ENCODE data around the gene PBX3.

Gene PBX3

GRCh38 chr9:125826850-125827249 lies 79.7 kb downstream of the PBX3 start:
- DNase-seq: no peak

GRCh38 chr9:125829743-125830142 lies 82.6 kb downstream of the PBX3 start:
- no peak for DNase-seq

GRCh38 chr9:125831054-125831453 lies 83.9 kb downstream of the PBX3 start:
- DNase-seq: no peak

GRCh38 chr9:125831616-125832015 lies 84.4 kb downstream of the PBX3 start:
- DNase-seq: no peak

GRCh38 chr9:125835655-125836054 lies 88.5 kb downstream of the PBX3 start:
- DNase-seq: no peak

GRCh38 chr9:125839317-125839716 lies 92.1 kb downstream of the PBX3 start:
- DNase-seq: no peak

- DNase-seq: no peak
Observed at GRCh38 chr9:125841444-125841843, 94.3 kb downstream of the PBX3 start.

- DNase-seq: no peak
Observed at GRCh38 chr9:125842242-125842641, 95.1 kb downstream of the PBX3 start.

- no peak for DNase-seq
Observed at GRCh38 chr9:125843646-125844045, 96.5 kb downstream of the PBX3 start.

GRCh38 chr9:125844611-125845010 lies 97.4 kb downstream of the PBX3 start:
- DNase-seq: no peak

- no peak for DNase-seq
Observed at GRCh38 chr9:125845271-125845808, 98.2 kb downstream of the PBX3 start.

GRCh38 chr9:125847735-125848134 lies 100.6 kb downstream of the PBX3 start:
- no peak for DNase-seq

- no peak for DNase-seq
Observed at GRCh38 chr9:125850106-125850632, 103.0 kb downstream of the PBX3 start.

GRCh38 chr9:125850763-125851162 lies 103.6 kb downstream of the PBX3 start:
- no peak for DNase-seq

GRCh38 chr9:125851979-125852378 lies 104.8 kb downstream of the PBX3 start:
- no peak for DNase-seq

- no peak for DNase-seq
Observed at GRCh38 chr9:125852386-125852785, 105.2 kb downstream of the PBX3 start.

- DNase-seq: no peak
Observed at GRCh38 chr9:125854553-125855275, 107.5 kb downstream of the PBX3 start.

- no peak for DNase-seq
Observed at GRCh38 chr9:125856331-125856730, 109.2 kb downstream of the PBX3 start.

- DNase-seq: no peak
Observed at GRCh38 chr9:125861405-125862058, 114.4 kb downstream of the PBX3 start.

- no peak for DNase-seq
Observed at GRCh38 chr9:125863923-125864322, 116.8 kb downstream of the PBX3 start.

- DNase-seq: no peak
Observed at GRCh38 chr9:125867751-125868415, 120.7 kb downstream of the PBX3 start.

GRCh38 chr9:125878164-125878631 lies 131.0 kb downstream of the PBX3 start:
- no peak for DNase-seq

GRCh38 chr9:125881042-125881441 lies 133.9 kb downstream of the PBX3 start:
- no peak for DNase-seq

Measured in 8988T (cell line).